Keratinocyte (primary cell): ENCODE measurements around the gene SIPA1L3. TPM values are rescaled to one million over a fixed set of nuclear protein-coding genes. Genes with fewer than 3 reads are reported as not detected.
A peak's percentile ranks its signal among the peaks of the same experiment; 100 is the strongest.

Experiments
- DNase-seq: peaks from one replicate; pipeline ENCODE4 v3.0.0-alpha.2; 2011; ENCODE audit warnings: low read depth, missing footprints, low spot score
- FAIRE-seq: peaks from 2 replicates; lab custom pipeline; 2011; peaks lifted over from hg19 to GRCh38; lab: Jason Lieb, UNC
- H2AFZ ChIP-seq: 2 replicates; pipeline ENCODE4 v1.6.0; 2012; ENCODE audit warnings: low read length, control low read depth, inconsistent platforms; ENCODE audit not compliant: control insufficient read depth
- H3K27ac ChIP-seq: 2 replicates; pipeline ENCODE4 v1.5.1; 2011; ENCODE audit warnings: low read length; ENCODE audit not compliant: control insufficient read depth, insufficient read depth
- H3K27me3 ChIP-seq: 3 replicates; pipeline ENCODE4 v1.6.0; 2011; ENCODE audit warnings: low read length; ENCODE audit not compliant: control insufficient read depth, insufficient read depth; ENCODE audit errors: extremely low read depth
- H3K36me3 ChIP-seq, 2 experiments: 2 replicates in 1 of 2; 3 replicates in 1 of 2; pipeline ENCODE4 v1.5.1; 2011; ENCODE audit warnings: low read length in 2 of 2, mild to moderate bottlenecking in 1 of 2; ENCODE audit not compliant: control insufficient read depth in 2 of 2, insufficient read depth in 2 of 2; ENCODE audit errors: extremely low read depth in 1 of 2
- H3K4me1 ChIP-seq: 3 replicates; pipeline ENCODE4 v1.5.1; 2011; ENCODE audit warnings: low read length; ENCODE audit not compliant: control insufficient read depth, insufficient read depth; ENCODE audit errors: extremely low read depth
- H3K4me2 ChIP-seq: 3 replicates; pipeline ENCODE4 v1.6.0; 2011; ENCODE audit warnings: low read depth, low read length; ENCODE audit not compliant: control insufficient read depth, insufficient read depth; ENCODE audit errors: extremely low read depth
- H3K4me3 ChIP-seq, 3 experiments: fragments of 200-600 bp in 1 of 3; sonication (generic) in 1 of 3; 2 replicates in 2 of 3; 3 replicates in 1 of 3; pipeline ENCODE4 v1.5.1; 2011 to 2016; ENCODE audit warnings: low read length in 3 of 3, mild to moderate bottlenecking in 3 of 3, control low read depth in 2 of 3, inconsistent platforms in 1 of 3, low read depth in 1 of 3, mixed read lengths in 1 of 3, mixed run types in 1 of 3, moderate library complexity in 1 of 3; ENCODE audit not compliant: control insufficient read depth in 2 of 3, insufficient read depth in 2 of 3; ENCODE audit errors: extremely low read depth in 1 of 3
- H3K79me2 ChIP-seq: 2 replicates; pipeline ENCODE4 v1.6.0; 2012; ENCODE audit warnings: low read length; ENCODE audit not compliant: control insufficient read depth, insufficient read depth
- H3K9ac ChIP-seq: 3 replicates; pipeline ENCODE4 v1.6.0; 2011; ENCODE audit warnings: low read length; ENCODE audit not compliant: control insufficient read depth, insufficient read depth; ENCODE audit errors: extremely low read depth
- H3K9me1 ChIP-seq: 3 replicates; pipeline ENCODE4 v1.6.0; 2011; ENCODE audit warnings: low read length; ENCODE audit not compliant: control insufficient read depth, insufficient read depth; ENCODE audit errors: extremely low read depth
- H3K9me3 ChIP-seq: 2 replicates; pipeline ENCODE4 v1.5.1; 2012; ENCODE audit warnings: low read depth, low read length; ENCODE audit not compliant: control insufficient read depth
- H4K20me1 ChIP-seq: 3 replicates; pipeline ENCODE4 v1.6.0; 2011; ENCODE audit warnings: low read length; ENCODE audit not compliant: control insufficient read depth, insufficient read depth; ENCODE audit errors: extremely low read depth
- CTCF ChIP-seq, 3 experiments: IDR thresholded peaks in 1 of 3; conservative IDR thresholded peaks in 1 of 3; optimal IDR thresholded peaks in 1 of 3; 2 replicates in 2 of 3; 3 replicates in 1 of 3; pipeline versions ENCODE3 to v1.5.1; 2011; ENCODE audit warnings: low read length in 3 of 3, mild to moderate bottlenecking in 3 of 3, moderate library complexity in 2 of 3, control low read depth in 1 of 3, inconsistent platforms in 1 of 3; ENCODE audit not compliant: insufficient read depth in 2 of 3; ENCODE audit errors: extremely low read depth in 1 of 3
- EZH2 ChIP-seq: IDR thresholded peaks from one replicate; pipeline ENCODE4 v1.6.1; 2012; ENCODE audit warnings: inconsistent platforms, mild to moderate bottlenecking, low read length, moderate library complexity
- dilution Hi-C: fragments of 300-500 bp; cut with MboI; formaldehyde crosslinking; loops from one replicate; pipeline ENCODE4 v1.7.0; 2020; ENCODE audit warnings: low sequenced_read_pairs; ENCODE audit not compliant: extremely low pct_ligation_motif_present
- polyA plus RNA-seq, 5 experiments: library from polyadenylated mRNA; depleted of rRNA in 3 of 5; stranded (reverse) in 3 of 5; stranded (forward) in 1 of 5; unstranded in 1 of 5; fragments of >200 nt; gene quantifications; 1 replicate in 1 of 5; 2 replicates in 3 of 5; 3 replicates in 1 of 5; pipeline versions ENCODE4 v1.2.1 to v1.2.3, GENCODE V29; 2011 to 2012; ENCODE audit warnings: missing spikeins in 2 of 5, low read depth in 1 of 5, low replicate concordance in 1 of 5

SIPA1L3 gene
- polyA plus RNA-seq, 1 donor (not counting 4 experiments of a cell fraction or from before 2014, with no cell fraction given) = 8.0 TPM

- H3K4me3 ChIP-seq = no peak overlapping the region
- dilution Hi-C loops = no loop called here
- peak overlapping the region; percentile 31 for H3K9ac ChIP-seq
- H3K4me2 ChIP-seq = peak overlapping the region; percentile 29
- peaks cover 10% of the 10 kb centered on the region for H3K79me2 ChIP-seq
- H3K36me3 ChIP-seq = no peaks in the 10 kb centered on the region
- H2AFZ ChIP-seq = peak overlapping the region; percentile 20
- DNase-seq (no peak), FAIRE-seq (no peak)
- no peak overlapping the region for H3K27ac ChIP-seq
- H3K9me3 ChIP-seq = peaks cover 4% of the 10 kb centered on the region
- peaks cover 24% of the 10 kb centered on the region for H3K4me1 ChIP-seq
- TF ChIP-seq EZH2 = no peak
- no peak for TF ChIP-seq CTCF (optimal IDR thresholded peaks at IDR 0.05 in 1 of 3, IDR thresholded peaks at IDR 0.05 in 1 of 3, conservative IDR thresholded peaks at IDR 0.05 in 1 of 3; ENCODE audit: extremely low read depth in 1 of 3, insufficient read depth in 2 of 3, low read length in 3 of 3)
- peaks cover 4% of the 10 kb centered on the region for H4K20me1 ChIP-seq
- no peaks in the 10 kb centered on the region for H3K27me3 ChIP-seq
- peaks cover 2% of the 10 kb centered on the region for H3K9me1 ChIP-seq
These were observed 62.7 kb downstream of the SIPA1L3 start for GRCh38 chr19:37969695-37970094.

- Histone ChIP-seq H3K36me3 (no peaks in the 10 kb centered on the region), H4K20me1 (peaks cover 4% of the 10 kb centered on the region), H3K4me3 (no peak overlapping the region), H3K27ac (no peak overlapping the region), H3K9me1 (peaks cover 2% of the 10 kb centered on the region), H3K4me2 (no peak overlapping the region), H3K79me2 (peaks cover 11% of the 10 kb centered on the region), H3K9me3 (peaks cover 4% of the 10 kb centered on the region), H2AFZ (no peak overlapping the region), H3K4me1 (peaks cover 24% of the 10 kb centered on the region), H3K27me3 (no peaks in the 10 kb centered on the region), H3K9ac (no peak overlapping the region)
- DNase-seq (no peak), FAIRE-seq (no peak)
- TF ChIP-seq EZH2 (no peak), CTCF (optimal IDR thresholded peaks at IDR 0.05 in 1 of 3, IDR thresholded peaks at IDR 0.05 in 1 of 3, conservative IDR thresholded peaks at IDR 0.05 in 1 of 3; ENCODE audit: extremely low read depth in 1 of 3, insufficient read depth in 2 of 3, low read length in 3 of 3) (no peak)
- dilution Hi-C loops = no loop called here
These were observed 63.7 kb downstream of the SIPA1L3 start for GRCh38 chr19:37970699-37971098.
